Activated CD8-positive, alpha-beta T cell treated with anti-CD3 and anti-CD28 coated beads, Interleukin-2, amount 10 ng/mL, durations not matched to agents 7 days and 5 days (primary cell): ENCODE measurements around the gene TUT7. TPM values are rescaled to one million over a fixed set of nuclear protein-coding genes. Genes with fewer than 3 reads are reported as not detected.

Experiments
- ATAC-seq: fragments of 150-1000 bp; cut with Tn5 transposase; one replicate; pipeline ENCODE4 v1.10.0; 2021; ENCODE audit warnings: moderate library complexity
- CTCF ChIA-PET: fragments of 350-600 bp; sonication (Branson Sonifier 250); formaldehyde crosslinking; loops from one replicate; lab custom pipeline; 2021; ENCODE audit warnings: antibody characterized with exemption; lab: Charles Lee
- POLR2A ChIA-PET: fragments of 350-600 bp; sonication (Branson Sonifier 250); formaldehyde crosslinking; loops from one replicate; lab custom pipeline; 2021; ENCODE audit warnings: antibody characterized with exemption; lab: Charles Lee
- DNase-seq: peaks from one replicate; pipeline ENCODE4 v3.0.0-alpha.2; 2020
- H3K27ac Mint-ChIP-seq: one replicate; pipeline ENCODE4 v1.8.0; 2021; ENCODE audit warnings: mild to moderate bottlenecking, mixed read lengths
- H3K27me3 Mint-ChIP-seq: one replicate; pipeline ENCODE4 v1.8.0; 2021; ENCODE audit warnings: low read depth, mixed read lengths
- H3K36me3 Mint-ChIP-seq: one replicate; pipeline ENCODE4 v1.8.0; 2021; ENCODE audit warnings: low read depth, mixed read lengths
- H3K4me1 Mint-ChIP-seq: one replicate; pipeline ENCODE4 v1.8.0; 2021; ENCODE audit warnings: low read depth, mixed read lengths
- H3K4me3 Mint-ChIP-seq: one replicate; pipeline ENCODE4 v1.8.0; 2021; ENCODE audit warnings: mild to moderate bottlenecking, mixed read lengths
- H3K9me3 Mint-ChIP-seq: one replicate; pipeline ENCODE4 v1.8.0; 2022; ENCODE audit warnings: mixed read lengths; ENCODE audit not compliant: insufficient read depth
- total RNA-seq, 2 experiments: library from RNA; stranded (reverse); gene quantifications; one replicate each; pipeline ENCODE4 v1.2.3, GENCODE V29; 2021

Gene TUT7
- total RNA-seq, 2 experiments from 2014 or later = 30.8 to 32.3 TPM

GRCh38 chr9:86246752-86247161 is 107.5 kb downstream of the TUT7 start:
- CTCF ChIA-PET = no interaction called here
- ATAC-seq (no peak), DNase-seq (no peak)
- no peaks in the 10 kb centered on the region for H3K27me3 Mint-ChIP-seq
- H3K36me3 Mint-ChIP-seq = no peaks in the 10 kb centered on the region
- H3K27ac Mint-ChIP-seq = no peak overlapping the region
- no peaks in the 10 kb centered on the region for H3K9me3 Mint-ChIP-seq
- H3K4me3 Mint-ChIP-seq = no peak overlapping the region
- POLR2A ChIA-PET = no interaction called here
- H3K4me1 Mint-ChIP-seq = no peaks in the 10 kb centered on the region

DNA sequence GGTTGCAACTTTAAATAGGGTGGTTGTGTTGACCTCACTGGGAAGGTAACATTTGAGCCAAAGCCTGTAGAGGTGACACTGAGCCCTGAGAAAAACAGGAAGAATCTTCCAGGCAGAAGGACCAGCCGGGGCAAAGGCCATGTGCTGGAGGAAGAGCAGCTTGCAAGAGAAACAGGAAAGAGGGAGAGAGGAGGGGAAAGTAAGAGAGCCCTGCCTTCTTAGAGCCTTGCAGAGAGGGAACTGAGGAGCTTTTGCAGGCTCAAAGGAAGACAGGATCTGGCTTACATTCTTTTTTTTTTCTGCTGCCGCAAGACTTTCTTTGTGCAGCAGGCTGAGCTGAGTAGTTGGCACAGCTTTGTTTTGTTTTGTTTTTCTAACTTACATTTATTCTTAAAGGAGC is 112.1 kb downstream of the TUT7 start:
- no peak overlapping the region for H3K4me3 Mint-ChIP-seq
- ATAC-seq = no peak
- no peaks in the 10 kb centered on the region for H3K36me3 Mint-ChIP-seq
- H3K27me3 Mint-ChIP-seq = no peaks in the 10 kb centered on the region
- no peaks in the 10 kb centered on the region for H3K9me3 Mint-ChIP-seq
- POLR2A ChIA-PET = no interaction called here
- no peaks in the 10 kb centered on the region for H3K4me1 Mint-ChIP-seq
- DNase-seq = no peak
- H3K27ac Mint-ChIP-seq = no peak overlapping the region
- CTCF ChIA-PET = interaction anchor here (1.0 kb wide), 1 partner anchor 40 kb away, joined by 3 read pairs; no protein-coding TSS in a partner anchor

DNA sequence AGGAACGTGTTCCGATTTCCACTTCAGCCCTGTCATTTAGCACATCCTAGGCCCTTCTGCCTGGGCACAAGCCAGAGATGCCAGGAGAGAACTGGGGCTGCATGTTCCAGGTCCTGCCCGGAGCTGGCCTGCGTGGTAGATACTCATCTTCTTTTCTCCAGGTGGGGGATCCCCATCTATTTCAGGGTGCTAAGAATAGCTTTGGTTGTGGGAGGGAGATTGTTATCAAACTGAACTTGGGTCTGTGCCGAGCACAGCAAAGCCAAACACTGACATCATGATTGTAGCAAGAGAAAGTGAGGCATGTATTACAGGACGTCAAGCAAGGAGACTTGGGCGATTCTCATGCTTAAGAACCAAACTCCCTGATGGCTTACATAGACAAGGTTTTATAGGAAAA is 113.0 kb downstream of the TUT7 start:
- Mint-ChIP-seq H3K27me3 (no peaks in the 10 kb centered on the region), H3K27ac (no peak overlapping the region), H3K4me1 (no peaks in the 10 kb centered on the region), H3K36me3 (no peaks in the 10 kb centered on the region), H3K9me3 (no peaks in the 10 kb centered on the region), H3K4me3 (no peak overlapping the region)
- CTCF ChIA-PET = interaction anchor here (1.5 kb wide), 1 partner anchor 39 kb away, joined by 6 read pairs; no protein-coding TSS in a partner anchor
- DNase-seq = no peak
- POLR2A ChIA-PET = no interaction called here
- no peak for ATAC-seq

DNA sequence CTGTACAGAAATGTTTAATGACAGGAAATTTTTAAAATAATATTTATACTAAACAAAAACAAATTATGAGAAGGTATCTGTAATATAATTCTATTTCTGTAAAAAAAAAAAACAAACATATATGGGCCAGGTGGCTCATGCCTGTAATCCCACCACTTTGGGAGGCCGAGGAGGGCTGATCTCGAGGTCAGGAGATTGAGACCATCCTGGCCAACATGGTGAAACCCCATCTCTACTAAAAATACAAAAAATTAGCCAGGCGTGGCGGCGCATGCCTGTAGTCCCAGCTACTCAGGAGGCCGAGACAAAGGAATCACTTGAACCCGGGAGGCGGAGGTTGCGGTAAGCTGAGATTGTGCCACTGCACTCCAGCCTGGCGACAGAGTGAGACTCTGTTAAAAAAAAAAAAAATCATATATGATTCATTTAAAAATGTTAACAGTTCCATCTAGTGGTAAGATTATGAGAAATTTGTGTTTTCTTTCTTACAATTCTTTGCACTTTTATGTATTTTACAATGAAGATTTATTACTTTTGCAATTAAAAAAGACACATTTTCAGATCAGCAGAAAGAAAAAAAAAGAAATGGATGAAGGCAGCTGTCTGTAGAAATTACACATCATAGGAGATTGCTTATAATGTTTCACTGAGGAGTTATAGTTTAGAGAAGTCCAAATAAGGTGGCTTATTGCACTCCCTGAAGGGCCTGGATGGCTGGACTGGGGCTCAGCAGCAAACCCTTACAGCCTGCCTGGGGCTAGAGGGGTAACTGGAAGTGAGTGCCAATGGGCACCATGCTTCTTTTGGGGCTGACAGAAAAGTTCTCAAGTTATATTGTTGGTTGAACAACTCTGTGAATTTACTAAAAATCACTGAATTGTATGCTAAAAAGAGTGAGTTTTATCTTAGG is 115.1 kb downstream of the TUT7 start:
- no peaks in the 10 kb centered on the region for H3K4me1 Mint-ChIP-seq
- DNase-seq (no peak), ATAC-seq (no peak)
- ChIA-PET POLR2A (no interaction called here), CTCF (interaction anchor here (1.9 kb wide), 1 partner anchor 10 kb away, joined by 4 read pairs; no protein-coding TSS in a partner anchor)
- H3K27me3 Mint-ChIP-seq = no peaks in the 10 kb centered on the region
- no peak overlapping the region for H3K4me3 Mint-ChIP-seq
- H3K9me3 Mint-ChIP-seq = no peaks in the 10 kb centered on the region
- H3K27ac Mint-ChIP-seq = no peak overlapping the region
- H3K36me3 Mint-ChIP-seq = no peaks in the 10 kb centered on the region

Other genes starting within 250 kb of the TUT7 start
- gene C9orf153, start 94.8 kb downstream of the TUT7 start, total RNA-seq = under 1 TPM; 0.34 to 0.42 TPM
- gene ISCA1, start 71.9 kb downstream of the TUT7 start, total RNA-seq = 10 to 100 TPM; 17.7 to 21.4 TPM